Activated CD4-positive, alpha-beta T cell treated with anti-CD3 and anti-CD28 coated beads, Interleukin-2, amount 50 U/mL, for 48 hours (primary cell): Measurements from ENCODE around the gene OR2B2.

Experiments used
- DNase-seq, 2 experiments: peaks; one replicate each; pipeline ENCODE4 v3.0.0-alpha.2; 2020

The OR2B2 gene

DNA sequence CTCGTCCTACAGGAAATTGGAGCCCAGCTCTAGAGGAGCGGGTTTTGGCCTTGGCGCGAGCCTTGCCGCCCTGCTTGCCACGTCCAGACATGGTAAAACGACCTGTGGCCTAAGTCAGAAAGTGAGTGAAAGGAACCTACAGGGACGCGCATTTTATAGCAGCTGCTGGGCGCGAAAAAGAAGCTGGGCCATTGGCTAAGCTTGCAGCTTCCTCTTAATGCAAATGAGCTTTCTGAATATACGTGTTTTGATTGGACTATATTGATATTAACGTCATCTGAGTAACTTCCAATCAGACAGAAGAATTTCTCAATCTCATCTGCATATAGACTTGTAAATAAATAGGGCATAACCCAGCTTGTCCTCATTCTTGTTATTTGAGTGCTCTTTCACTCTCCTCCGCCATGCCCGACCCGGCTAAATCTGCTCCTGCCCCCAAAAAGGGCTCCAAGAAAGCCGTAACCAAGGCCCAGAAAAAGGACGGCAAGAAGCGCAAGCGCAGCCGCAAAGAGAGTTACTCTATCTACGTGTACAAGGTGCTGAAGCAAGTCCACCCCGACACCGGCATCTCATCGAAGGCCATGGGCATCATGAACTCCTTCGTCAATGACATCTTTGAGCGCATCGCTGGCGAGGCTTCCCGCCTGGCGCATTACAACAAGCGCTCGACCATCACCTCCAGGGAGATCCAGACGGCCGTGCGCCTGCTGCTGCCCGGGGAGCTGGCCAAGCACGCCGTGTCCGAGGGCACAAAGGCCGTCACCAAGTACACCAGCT lies 18.9 kb downstream of the OR2B2 start:
- DNase-seq: peak; percentile 88 to 92

DNA sequence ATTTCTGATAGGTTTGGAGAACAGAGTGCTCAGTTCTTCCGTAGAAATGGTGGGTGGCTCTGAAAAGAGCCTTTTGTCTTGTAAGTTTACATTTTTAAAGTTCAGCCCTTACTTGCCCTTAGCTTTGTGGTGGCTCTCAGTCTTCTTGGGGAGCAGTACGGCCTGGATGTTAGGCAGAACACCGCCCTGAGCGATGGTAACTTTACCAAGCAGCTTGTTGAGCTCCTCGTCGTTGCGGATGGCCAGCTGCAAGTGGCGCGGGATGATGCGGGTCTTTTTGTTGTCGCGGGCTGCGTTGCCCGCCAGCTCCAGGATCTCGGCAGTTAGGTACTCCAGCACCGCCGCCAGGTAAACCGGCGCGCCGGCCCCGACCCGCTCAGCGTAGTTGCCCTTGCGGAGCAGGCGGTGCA lies 19.5 kb downstream of the OR2B2 start:
- DNase-seq: no peak

DNA sequence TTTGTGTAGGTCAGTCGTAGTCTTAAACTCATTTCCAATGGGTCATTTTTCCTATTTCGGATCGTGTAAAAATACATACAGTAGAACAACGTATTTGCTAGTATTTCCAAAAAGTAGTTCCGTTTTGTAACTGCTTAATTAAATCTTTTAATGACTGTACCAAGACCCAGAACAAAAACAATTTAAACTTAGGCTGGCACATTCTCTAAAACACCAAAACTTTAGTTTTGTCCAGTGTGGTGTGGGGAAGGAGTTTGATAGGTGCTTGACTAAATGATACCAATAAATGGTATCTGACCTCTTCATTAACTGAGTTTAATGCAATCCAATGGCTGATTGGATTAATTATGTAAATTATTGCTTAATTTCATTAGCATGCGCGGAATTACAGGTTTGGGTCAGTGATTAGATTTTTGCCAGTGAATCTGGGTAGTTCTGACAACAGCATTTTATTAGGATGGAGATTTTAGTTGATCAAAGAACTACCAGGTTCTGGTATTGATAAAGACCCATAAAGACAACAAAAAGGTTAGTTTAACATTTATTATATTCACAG lies 20.8 kb downstream of the OR2B2 start:
- DNase-seq: no peak

DNA sequence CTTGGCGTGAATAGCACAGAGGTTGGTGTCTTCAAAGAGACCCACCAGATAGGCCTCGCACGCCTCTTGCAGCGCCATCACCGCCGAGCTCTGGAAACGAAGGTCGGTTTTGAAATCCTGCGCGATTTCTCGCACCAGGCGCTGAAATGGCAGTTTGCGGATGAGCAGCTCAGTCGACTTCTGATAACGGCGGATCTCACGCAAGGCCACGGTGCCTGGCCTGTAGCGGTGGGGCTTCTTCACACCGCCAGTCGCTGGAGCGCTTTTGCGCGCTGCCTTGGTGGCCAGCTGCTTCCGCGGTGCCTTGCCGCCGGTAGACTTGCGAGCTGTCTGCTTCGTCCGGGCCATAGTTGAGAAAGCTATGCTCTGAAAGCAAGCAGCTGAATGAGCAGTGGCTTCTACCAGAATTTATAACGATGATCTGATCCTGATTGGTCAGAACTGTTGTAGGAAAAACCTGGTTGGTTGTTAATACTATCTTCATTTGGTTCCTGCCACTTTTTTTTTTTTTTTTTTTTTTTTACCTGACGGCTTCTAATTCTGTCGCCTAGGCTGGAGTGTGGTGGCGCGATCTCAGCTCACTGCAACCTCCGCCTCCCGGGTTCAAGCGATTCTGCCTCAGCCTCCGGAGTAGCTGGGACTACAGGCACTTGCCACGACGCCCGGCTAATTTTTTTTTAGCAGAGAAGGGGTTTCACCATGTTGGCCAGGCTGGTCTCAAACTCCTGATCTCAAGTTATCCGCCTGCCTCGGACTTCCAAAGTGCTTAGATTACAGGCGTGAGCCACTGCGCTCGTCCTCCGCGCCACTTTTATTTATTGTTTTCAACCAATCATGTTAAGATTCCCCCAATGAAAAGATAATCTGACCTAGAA lies 21.5 kb downstream of the OR2B2 start:
- DNase-seq: peak; percentile 72 to 79

DNA sequence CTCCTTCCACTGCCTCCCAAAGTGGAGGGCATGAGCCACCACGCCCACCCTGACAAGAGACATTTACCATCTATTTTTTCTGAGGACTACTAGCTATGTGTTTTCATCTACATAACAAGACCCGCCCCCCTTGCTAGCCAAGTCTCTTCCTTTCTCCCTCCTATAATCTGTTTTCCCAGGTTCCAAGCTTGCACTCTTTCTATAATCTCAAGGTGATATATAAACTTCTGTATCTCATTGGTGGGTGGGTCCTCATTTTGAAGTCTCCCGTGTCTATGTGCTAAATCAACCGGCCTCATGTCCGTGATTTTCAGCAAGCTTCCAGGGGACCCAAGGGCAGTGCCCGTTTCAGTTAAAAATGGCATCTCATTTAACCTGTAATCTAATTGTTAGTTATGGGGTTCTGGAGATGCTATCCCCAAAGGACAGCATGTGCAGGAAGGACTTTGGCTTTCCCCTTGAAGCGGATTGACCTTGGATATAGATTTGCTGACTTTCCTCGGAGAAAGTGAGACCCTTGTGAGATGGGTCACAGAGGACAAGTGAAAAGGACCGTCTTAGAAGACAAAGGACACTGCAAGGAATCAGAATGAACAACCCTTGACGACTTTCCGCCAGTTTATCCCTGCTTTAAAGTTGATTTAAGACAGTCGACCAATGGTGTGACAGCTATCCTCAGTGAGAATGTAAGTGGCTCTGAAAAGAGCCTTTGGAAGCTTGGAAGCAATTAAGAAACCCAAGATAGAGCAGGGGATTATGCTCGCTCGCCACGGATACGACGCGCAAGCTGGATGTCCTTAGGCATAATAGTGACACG lies 22.4 kb downstream of the OR2B2 start:
- DNase-seq: no peak

DNA sequence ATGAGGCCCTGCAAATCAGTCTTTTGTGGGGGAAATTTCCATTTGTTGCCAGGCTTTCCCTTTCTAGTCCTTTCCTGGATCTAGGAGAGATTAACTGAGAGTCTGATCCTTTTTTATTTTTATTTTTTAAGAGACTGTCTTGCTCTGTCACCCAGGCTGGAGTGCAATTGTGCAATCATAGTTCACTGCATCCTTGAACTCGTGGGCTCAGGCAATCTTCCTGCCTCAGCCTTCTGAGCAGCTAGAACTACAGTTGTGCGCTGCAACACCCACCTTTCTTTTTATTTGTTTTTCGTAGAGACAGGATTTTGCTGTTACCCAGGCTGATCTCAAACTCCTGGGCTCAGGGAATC lies 22.9 kb downstream of the OR2B2 start:
- no peak for DNase-seq

DNA sequence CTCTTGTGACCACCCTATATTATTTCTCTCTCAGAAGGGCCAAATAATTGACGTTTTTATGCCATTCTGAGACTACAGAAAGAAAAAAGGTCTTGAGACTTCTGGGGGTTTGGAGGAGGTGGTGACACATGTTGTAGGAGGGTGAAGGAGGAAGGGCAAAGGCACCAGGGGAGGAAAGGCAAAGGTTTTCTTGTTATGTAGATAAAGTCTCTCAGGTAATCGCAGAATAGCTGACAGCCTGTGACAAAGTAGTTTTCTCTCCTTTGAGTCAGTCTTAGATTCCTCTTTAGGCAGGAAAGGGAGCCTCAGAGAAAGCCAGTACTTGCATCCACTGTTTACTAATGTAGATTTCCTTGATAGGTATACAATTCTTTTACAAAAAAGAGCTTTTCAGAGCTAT lies 23.6 kb downstream of the OR2B2 start:
- DNase-seq: no peak

DNA sequence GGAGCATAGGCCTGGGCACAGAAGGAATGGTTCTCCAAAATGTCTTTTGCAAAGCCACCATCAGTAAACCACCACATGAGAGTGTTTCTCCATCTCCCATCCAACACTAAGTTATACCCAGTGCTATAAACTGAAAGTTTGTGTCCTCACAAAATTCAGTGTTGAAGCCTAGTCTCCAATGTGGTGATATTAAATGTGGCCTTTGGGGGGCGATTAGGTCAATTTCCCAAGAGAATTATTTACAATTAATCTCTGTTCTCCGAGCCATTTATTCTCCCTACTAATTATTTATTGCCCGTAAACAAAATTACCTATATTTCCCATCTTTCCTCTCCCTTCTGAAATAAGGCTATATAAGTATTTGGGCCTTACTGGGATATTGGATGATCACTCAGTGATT lies 26.1 kb downstream of the OR2B2 start:
- no peak for DNase-seq

DNA sequence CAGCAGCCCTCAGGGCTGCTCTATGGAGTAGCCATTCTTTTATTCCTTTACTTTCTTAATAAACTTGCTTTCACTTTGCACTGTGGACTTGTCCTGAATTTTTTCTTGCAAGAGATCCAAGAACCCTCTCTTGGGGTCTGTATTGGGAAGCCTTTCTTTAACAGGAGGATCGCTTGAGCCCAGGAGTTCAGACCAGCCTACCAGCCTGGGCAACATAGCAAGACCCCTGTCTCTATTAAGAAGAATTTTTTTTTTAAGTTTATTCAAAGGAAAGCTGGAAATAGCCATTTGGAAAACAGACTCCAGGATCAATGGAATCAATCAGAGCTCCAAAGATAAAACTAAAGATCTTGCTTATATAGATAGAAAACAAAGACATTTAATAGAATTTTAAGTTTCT lies 29.1 kb downstream of the OR2B2 start:
- DNase-seq: no peak

DNA sequence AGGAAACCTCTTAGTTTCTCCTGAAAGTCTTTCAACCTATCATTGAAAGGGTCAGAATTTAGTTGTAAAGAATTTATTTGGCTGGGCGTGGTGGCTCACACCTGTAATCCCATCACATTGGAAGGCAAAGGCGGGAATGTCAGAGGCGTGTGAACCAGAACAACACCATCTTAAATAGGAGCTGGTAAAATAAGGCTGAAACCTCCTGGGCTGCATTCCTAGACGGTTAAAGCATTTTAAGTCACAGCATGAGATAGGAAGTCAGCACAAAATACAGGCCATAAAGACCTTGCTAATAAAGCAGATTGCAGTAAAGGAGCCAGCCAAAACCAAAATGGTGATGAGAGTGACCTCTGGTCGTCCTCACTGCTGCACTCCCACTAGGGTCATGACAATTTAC lies 29.6 kb downstream of the OR2B2 start:
- DNase-seq: no peak

DNA sequence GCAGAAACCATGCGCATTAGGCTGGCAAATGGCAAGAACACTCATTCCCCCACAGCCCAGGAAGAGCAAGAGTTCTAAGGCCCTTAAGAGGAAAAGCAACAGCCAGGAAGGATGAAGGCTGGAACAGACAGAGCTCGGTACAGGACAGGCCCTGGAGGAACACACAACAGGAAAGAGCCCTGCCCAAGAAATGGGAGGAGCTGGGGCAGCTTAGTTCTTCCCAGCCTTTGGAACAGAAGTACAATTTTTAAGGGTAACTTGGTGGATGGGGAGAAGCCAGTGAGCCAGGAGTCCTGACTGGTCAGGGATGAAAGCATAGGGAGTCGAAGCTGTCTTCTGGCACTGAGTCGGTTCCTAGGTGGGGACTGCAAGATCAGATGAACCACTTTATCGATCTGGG lies 32.4 kb downstream of the OR2B2 start:
- DNase-seq: no peak

DNA sequence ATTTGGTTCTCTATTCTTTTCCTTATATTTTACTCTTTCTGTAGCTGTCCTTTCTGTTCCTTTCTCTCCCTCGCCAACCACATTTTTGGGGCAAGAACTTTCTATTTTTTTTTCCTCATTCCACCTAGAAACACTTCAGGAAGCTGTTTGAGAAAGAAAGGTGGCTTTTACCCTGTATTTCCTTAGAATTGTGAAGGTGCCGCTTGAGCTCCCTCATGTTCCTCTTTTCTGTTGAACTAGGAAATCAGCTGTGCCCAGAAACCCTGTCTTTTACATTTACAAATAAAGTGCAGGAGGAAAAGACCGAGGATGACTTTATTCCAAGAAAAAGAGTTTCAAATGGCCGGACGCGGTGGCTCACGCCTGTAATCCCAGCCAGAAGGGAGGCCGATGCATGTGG lies 38.2 kb downstream of the OR2B2 start:
- no peak for DNase-seq

DNA sequence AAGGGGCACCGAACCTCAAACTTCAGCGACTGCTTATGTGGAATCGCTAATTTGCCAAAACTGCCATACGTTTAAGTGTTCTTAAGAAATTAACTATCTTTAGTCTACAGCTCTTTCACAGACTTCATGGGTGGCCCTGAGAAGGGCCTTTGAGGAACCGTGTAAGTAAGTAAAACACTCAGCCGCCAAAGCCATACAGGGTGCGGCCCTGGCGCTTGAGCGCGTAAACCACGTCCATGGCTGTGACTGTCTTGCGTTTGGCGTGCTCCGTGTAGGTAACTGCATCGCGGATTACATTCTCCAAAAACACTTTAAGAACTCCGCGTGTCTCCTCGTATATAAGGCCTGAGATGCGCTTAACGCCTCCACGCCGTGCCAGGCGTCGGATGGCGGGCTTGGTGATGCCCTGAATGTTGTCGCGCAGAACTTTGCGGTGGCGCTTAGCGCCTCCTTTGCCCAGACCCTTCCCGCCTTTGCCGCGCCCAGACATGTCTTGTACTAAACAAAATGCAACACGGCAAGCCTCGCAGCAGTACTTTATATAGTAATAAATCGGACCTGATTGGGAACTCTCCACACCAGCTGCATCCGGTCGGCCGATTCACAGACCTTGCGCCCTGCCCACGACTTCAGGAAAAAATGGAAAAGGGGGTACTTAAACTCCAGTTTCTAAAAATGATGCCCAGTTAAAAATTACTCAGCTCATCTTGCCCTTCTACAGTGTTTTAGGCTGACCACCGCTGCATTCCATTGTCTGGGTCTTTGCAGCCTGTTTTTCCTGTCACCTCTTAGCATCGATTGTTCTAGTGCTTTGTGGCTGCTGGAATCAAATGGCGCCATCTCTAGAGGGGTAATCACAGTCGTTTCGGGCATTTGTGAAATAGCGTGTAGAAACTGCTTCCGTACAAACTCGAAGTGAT lies 38.9 kb downstream of the OR2B2 start:
- peak; percentile 69 to 79 for DNase-seq

DNA sequence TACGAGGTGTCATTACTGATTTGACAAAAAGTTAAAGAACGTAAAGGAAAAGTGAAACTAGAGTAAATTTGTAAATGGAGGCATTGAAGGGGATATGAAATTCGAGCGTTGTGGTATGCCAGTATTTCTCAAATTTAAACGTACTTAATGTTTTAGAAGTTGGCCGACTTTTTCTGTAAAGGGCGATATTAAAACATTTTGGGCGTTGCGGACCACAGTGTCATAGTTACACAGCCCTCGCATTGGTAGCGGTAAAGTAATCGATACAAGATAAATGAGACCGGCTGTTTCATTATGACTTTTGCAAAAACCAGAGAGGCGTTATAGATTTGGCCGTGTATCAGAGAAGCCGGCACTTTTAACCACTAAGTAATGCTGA lies 39.6 kb downstream of the OR2B2 start:
- no peak for DNase-seq

DNA sequence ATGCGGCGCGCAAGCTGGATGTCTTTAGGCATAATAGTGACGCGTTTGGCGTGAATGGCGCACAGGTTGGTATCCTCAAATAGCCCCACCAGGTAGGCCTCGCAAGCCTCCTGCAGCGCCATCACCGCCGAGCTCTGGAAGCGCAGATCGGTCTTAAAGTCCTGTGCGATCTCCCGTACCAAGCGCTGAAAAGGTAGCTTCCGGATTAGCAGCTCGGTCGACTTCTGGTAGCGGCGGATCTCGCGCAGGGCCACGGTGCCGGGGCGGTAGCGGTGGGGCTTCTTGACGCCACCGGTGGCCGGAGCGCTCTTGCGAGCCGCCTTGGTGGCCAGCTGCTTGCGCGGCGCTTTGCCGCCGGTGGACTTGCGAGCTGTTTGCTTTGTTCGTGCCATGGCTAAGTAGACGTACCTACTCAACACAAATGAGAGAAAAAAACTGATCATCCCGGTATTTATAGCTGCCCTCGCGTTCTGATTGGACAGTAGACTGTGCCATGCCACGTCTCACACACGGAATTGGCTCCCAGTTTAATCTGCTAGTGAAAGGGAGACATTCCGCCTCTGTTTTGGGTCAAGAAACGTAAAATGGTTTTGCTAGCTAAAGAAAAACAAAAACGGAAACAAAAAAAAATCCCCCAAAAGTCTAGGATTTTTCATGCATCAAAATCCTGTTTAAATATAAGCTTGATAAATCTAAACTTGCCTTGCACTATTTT lies 40.1 kb downstream of the OR2B2 start:
- DNase-seq: peak; percentile 67 to 77

DNA sequence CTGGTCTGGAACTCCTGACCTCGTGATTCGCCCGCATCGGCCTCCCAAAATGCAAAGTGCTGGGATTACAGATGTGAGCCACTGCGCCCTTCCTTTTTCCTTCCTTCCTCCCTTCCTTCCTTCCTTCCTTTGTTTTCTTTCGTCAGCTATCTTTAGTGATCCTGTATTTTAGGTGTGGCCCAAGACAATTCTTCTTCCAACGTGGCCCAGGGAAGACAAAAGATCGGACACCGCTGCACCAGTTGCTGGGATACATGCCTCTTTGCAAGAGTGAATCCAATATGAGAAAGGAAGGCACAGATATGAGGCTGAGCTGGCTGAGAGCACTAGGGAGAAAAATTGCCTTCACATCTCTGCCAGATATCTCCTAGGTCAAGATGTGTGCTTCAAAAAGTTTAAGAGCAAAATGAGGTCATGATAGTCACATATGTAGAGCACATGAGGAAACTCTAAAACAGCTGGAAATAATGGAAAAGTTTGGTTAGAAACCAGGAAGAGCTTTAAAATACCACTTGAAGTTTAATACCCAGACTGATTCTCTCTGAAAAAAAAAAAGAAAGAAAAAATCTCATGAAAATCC lies 41.8 kb downstream of the OR2B2 start:
- DNase-seq: no peak

DNA sequence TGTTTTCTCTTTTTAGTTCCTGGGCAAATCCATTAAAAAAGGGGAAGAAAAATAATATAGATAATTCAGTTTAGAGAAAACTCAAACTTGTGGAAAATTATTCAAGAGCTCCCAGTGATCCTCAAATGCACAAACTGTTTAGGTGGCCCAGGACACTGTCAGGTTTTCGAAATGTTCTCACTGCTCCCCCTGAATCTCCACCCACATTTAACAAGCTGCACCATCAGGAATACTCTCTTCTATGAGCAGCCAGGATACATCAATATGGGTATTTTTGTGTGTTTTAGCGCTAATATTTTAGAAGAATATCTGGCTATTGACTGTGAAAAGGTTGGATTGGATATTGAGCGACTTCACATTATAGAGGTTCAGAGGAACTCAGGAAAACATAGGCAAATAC lies 43.9 kb downstream of the OR2B2 start:
- no peak for DNase-seq

DNA sequence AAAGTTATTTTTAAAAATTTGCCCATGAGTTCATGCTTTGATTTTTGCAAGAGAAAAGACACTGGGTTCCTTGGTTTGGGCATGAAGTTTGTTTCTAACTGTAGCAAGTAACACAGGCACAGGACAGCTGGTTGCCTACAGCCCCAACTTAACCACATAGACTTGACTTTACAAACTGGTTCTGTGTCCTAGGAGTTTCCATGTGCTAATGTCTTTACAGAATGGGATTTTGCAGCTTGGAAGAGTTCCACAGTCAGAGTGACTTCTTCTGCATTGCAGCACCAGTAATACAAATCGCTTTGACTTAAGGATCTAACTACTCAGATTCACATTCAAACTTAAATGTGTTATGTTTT lies 44.3 kb downstream of the OR2B2 start:
- no peak for DNase-seq

DNA sequence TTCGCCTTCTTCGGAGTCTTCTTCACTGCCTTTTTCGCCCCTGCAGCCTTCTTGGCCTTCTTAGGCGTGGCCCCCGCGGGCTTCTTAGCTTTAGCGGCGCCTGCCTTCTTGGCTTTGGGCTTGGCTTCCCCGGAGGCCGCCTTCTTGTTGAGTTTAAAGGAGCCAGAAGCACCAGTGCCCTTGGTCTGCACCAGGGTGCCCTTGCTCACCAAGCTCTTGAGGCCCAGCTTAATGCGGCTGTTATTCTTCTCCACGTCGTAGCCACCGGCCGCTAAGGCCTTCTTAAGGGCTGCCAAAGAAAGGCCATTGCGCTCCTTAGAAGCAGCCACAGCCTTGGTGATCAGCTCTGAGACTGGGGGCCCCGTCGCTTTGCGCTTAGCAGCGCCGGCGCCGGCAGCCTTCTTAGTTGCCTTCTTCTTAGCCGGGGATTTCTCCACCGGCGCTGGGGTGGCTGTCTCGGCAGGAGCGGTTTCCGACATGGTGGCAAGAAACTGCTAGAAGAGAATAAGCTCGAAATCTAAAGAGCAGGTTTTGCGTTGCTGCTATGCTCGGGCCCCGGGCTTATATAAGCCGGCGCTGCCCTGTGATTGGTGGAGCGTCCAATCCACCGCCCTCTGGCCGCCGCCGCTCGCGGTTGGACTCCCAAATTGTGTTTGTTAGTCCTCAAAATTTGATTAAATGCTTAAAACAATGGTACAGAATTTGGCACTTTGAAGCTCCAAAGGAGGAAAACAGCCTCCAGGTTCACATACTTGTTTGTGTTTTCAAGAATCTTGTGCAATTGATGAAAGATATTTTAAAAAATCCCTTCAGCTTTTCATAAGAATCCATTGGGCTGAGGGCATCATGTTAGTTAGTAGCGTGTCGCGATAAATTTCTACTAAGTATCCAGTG lies 44.9 kb downstream of the OR2B2 start:
- DNase-seq: peak; percentile 82 to 88
